ENCODE data around the gene EME1.
A peak's percentile ranks its signal among the peaks of the same experiment; 100 is the strongest.

Gene EME1

DNA sequence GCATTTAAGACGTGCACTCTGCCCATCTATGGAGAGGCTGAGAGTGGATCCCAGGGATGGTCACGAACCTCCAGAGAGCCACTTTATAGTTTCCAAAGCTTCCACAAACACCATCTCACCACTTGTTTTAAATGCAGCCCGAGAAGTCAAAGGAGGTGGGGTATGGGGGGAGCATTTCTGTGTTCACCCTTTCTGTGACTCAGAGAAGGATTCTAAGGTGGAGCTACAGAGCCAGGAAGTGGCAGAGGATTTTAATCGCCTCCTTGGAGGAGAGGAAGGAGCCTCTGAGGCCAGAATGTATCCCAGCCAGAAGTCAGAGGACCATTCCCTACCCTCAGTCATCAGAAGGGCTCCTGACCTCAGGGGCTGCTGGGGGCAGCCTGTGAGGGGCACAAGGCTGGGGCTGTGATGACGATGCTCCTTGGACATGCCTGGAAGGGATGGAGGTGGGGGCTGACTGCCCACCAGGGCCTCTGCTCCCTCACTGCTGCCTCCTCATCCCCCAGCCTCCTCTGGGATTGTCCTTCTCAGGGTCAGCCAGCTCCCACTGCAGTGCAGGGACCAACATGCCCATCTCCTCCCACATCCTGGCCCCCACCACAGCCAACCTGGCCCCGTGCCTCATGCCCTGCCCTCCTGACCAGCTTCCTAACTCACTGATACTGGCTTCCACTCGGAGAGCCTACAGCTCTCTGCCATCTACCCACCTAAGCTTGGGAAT lies 24.3 kb upstream of the EME1 start:
- DNase-seq, result no peak

DNA sequence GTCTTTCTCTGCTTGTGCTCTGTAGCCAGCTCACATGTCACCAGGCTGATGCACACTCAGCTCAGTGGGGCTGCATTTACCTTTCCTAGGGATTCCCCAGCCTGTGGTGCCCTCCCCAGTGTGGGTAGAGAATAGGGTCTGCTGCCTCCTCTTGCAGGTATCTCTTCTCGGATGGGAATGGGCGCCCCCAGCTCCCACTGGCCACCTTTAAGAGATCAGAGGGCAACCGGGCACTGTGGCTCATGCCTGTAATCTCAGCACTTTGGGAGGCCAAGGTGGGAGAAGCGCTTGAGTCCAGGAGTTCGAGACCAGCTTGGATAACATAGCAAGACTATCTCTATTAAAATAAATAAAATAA lies 23.8 kb upstream of the EME1 start:
- no peak for DNase-seq

DNA sequence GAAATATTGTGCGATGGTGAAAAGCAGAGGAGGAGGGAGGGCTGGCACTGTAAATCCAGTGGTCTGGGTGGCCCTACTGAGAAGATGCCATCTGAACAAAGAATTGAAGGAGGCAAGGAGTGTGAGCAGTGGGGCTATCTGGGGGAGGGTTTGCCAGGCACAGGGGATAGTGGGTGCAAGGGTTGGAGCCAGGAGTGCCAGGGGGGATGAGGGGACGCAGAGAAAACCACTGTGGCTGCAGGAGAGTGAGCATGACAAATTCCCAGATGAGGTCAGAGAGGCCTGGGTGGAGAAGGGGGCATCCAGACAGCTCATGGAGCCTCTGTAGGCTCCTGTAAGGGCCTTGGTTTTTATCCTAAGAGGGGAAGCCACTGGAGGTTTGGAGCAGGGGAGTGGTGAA lies 22.3 kb upstream of the EME1 start:
- DNase-seq, result no peak

DNA sequence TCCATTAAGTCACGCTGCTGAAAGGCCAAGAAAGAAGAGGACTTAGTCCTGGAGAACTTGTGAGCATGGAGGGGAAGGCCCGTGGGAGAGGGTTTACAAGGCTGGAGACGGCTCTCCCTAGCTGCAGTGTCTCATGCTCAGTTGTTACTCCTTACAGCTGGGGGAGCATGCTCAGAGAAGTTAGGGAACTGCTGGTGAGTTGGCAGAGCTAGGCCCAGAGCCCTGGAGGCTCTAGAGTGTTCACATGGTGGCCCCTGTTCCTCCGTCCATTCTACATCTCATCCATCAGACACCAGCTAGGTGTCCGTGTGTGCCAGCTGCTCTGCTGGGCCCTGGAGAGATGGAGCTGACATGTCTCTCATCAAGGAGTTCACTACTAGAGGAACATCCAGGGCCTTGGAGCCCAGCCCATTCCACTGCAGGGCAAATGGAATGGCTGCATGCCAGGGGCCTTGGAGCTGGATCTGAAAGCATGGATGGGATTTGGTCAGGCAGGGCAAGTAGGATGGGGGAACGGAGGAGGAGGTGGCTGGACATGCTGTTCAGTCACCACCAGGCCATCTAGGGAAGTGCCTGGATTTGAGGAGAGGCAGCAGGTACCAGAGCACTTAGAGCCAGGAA lies 20.8 kb upstream of the EME1 start:
- no peak for DNase-seq

DNA sequence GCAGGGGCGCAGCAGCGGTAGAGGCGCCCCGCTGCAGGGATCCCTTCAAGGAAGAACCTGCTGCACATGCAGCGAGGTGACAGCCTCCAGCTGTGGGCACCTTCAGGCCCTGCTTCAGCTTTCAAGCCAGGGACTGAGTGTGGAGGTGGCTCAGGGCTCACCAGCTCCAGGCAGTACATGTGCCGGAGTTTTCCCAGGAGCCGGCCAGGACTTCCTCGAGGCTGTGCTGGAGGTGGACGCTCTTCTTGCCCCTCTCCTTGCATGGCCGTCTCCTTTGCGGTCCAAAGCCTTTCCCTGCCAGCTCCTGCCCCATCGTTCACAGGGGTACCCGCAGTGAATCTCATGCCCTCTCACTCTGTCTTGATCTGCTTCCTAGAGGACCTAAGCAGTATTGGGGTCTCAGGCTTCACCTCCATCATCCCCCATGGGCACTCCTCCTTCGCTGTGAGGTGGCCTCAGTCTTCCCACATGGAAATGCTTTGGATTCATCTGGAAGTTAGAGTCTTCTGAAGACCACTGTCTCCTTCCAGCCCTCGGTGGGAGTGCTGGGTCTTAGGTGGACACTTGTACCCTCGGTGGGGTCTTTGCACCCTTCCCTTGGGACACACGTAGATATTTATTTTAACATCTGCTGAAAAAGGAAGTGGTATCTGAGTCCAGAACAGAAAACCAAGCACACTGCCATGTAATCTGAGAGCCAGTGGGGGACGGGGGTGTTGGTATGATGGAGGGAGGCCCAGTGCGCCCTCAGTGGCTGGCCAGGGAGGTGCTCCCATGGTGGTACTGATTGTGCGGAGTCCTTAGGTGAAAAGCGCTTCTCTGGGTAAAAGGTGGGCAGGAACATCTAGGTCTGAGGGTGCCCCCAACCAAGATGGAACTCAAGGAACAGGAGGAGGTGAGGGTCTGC lies 20.1 kb upstream of the EME1 start:
- DNase-seq, result no peak

DNA sequence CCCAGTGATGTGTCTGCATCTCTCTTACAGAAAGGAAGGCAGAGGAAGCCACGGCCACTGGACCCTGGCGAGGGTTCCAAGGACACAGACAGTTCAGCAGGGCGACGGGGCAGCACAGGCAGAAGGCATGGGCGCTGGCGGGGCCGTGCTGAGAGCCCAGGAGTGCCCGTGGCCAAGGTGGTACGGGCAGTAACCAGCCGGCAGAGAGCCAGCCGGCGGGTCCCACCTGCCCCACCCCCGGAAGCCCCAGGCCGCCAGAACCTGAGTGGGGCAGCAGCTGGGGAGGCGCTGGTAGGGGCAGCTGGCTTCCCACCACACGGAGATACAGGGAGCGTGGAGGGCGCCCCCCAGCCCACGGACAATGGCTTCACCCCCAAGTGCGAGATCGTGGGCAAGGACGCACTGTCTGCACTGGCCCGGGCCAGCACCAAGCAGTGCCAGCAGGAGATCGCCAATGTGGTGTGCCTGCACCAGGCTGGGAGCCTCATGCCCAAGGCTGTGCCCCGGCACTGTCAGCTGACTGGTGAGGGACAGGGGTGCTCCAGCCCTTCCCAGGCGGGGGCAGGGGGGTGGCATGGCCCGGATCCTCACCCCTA lies 19.3 kb upstream of the EME1 start:
- no peak for DNase-seq

DNA sequence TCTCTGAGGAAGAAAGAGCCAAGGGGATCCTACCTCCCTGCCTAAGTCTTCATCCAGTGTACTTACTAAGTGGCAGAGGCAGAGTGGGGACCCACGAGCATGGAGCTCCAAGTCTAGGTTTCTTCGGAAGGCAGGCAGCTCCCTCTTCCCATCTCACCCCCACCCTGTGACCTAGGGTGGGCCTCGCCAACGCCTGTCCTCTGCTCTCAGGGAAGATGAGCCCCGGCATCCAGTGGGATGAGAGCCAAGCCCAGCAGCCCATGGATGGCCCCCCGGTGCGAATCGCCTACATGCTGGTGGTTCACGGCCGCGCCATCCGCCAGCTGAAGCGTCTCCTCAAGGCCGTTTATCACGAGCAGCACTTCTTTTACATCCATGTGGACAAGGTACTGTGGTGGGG lies 18.8 kb upstream of the EME1 start:
- no peak for DNase-seq

DNA sequence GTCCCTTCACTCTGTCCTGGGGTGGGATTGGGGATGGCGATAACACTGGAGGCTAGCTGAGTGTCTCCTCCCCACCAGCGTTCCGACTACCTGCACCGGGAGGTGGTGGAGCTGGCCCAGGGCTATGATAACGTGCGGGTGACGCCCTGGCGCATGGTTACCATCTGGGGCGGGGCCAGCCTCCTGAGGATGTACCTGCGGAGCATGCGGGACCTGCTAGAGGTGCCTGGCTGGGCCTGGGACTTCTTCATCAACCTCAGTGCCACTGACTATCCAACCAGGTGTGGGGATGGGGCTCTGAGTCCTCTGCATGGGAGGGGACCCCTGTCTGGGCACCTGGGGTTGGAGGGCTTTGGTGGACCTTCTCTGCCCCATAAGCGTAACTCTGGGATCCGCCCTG lies 18.3 kb upstream of the EME1 start:
- no peak for DNase-seq

DNA sequence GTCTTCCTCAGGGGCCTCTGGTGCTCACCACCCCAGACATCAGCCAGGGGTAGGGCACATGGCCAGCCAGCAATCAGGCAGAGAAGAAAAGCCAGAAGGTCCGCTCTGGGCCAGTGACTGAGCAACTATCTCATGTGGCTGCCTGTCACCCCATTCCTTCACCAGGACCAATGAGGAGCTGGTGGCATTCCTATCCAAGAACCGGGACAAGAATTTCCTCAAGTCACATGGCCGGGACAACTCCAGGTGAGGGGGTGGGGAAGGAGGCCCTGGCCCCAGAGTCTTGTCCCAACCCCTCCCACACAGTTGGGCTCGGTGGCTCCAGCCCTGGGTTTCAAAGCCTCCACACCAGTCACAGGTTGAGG lies 17.7 kb upstream of the EME1 start:
- no peak for DNase-seq

DNA sequence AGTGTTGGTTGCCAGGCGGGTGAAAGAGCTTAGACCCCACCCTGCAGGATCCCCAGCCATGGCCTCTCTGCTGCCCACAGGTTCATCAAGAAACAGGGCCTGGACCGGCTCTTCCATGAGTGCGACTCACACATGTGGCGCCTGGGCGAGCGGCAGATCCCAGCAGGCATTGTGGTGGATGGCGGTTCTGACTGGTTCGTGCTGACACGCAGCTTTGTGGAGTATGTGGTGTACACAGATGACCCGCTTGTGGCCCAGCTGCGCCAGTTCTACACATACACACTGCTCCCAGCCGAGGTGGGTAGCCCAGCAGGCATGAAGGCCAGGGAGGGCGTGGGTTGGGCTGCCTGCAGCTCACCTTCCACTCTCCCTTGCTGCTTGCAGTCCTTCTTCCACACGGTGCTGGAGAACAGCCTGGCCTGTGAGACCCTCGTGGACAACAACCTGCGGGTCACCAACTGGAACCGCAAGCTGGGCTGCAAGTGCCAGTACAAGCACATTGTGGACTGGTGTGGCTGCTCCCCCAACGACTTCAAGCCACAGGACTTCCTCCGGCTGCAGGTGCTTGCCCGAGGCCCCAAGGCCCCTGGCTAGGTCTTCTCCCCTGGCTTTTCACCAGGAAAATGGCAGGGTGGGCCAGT lies 17.2 kb upstream of the EME1 start:
- DNase-seq, result no peak

DNA sequence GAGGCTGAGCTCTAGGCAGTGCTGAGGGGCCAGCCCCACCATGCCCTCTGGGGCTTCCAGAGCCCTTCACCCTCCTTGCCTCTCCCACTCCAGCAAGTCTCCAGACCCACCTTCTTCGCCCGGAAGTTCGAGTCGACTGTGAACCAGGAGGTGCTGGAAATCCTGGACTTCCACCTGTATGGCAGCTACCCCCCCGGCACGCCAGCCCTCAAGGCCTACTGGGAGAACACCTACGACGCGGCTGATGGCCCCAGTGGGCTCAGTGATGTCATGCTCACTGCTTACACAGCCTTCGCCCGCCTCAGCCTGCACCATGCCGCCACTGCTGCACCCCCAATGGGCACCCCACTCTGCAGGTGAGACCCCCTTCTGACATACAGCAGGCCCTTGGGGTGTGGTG lies 16.6 kb upstream of the EME1 start:
- DNase-seq, result no peak

DNA sequence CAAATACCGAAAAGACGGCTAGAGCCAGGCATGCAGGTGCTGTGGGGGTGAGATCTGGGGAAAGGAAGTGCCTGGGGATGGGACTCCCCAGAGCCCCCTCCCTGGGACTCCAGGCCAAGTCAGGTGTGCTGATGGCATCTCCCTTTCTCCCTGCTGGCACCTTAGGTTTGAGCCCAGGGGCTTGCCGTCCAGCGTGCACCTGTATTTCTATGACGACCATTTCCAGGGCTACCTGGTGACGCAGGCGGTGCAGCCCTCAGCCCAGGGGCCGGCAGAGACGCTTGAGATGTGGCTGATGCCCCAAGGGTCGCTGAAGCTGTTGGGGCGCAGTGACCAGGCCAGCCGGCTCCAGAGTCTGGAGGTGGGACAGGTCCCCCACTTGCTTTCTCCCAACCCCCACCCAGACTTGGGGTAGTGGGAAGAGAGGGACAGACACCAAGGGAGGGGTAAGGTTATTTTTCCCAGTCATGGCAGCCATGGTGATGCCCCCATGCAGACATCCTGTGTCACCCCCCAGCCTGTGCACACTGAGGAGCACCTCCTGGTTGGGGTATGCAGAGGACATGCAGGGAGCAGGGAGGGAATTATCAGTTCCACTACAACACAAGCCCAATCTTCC lies 16.0 kb upstream of the EME1 start:
- DNase-seq, result no peak

DNA sequence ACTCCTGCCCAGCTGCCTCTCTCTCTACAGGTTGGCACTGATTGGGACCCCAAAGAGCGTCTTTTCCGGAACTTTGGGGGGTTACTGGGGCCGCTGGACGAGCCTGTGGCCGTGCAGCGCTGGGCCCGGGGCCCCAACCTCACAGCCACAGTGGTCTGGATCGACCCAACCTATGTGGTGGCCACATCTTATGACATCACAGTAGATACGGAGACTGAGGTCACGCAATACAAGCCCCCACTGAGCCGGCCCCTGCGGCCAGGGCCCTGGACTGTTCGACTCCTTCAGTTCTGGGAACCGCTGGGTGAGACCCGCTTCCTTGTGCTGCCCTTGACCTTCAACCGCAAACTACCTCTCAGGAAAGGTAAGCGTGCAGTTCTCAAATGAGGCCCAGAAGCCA lies 14.9 kb upstream of the EME1 start:
- DNase-seq, result no peak

DNA sequence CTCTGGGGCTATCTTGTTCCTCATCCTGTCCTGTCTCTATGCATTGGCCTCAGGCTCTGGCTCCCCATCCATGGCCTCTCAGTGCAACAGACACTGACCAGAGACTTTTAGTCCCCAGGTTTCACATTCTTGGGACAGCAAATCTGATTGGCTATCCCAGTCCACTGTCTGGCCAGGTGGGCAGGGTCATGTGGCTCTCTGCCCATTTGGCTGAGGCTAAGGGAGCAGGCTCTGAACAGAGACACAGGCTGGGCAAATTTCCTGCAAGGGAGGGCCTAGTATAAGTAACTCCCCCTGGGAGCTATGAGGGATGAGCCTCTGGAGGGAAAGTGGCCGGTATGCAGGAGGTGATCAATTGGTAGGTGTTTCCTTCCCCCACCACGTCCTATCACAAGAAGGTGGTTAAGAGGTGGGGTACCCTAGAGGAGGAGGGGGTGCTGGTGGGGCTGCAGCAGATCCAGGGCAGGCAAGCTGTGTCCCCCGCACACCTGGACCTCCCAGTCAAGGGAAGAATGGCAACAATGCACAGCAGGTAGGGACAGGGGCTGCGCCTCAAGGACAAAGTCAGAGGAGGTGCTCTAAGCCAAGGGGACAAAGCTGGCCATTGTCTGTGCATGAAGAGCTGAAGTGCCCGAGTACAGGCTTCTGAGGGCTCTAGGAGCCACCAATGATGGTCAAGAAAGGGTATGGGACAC lies 13.9 kb upstream of the EME1 start:
- DNase-seq, result no peak

DNA sequence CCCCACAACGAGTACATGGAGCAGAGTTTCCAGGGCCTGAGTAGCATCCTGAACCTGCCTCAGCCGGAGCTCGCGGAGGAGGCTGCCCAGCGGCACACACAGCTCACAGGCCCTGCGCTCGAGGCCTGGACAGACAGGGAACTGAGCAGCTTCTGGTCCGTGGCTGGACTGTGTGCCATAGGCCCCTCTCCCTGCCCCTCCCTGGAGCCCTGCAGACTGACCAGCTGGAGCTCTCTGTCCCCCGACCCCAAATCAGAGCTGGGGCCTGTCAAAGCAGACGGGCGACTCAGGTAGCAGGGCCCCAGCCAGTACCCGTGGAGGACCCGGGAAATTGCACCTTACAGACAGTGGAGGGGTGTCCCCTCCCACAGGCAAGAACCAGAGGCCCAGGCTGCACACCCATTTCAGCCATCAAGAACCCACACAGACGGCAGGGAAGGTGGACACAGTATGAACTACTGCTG lies 13.0 kb upstream of the EME1 start:
- DNase-seq, result no peak

DNA sequence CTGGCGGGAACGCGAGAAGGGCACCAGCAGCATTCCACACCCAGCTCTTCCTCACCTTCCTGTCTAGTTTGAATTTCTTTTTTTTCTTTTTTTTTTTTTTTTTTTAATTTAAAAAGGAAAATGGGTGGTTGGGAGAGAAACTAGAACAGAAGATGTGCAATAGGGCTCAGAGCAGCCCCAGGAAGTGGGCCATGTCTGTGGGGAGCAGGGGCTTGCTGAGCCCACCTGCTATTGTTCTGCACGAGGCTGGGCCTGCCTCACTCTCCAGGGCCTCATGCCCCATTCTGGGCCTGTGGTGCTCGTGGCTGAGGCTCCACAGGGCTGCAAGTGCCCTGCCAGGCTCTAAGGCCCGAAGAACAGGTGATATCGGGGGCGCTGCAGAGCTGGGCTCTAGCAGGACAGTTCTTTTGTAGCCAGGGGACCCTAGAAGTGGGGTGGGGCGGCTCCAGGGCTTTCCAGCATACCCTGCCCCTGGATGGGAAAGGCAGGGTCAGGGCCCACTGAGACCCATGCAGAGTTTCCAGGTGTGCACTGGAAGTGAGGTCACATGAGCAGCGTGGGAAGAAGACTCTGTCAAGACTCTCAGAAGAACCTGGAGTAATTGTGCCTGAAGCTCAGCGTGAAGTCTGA lies 12.4 kb upstream of the EME1 start:
- DNase-seq, result no peak

DNA sequence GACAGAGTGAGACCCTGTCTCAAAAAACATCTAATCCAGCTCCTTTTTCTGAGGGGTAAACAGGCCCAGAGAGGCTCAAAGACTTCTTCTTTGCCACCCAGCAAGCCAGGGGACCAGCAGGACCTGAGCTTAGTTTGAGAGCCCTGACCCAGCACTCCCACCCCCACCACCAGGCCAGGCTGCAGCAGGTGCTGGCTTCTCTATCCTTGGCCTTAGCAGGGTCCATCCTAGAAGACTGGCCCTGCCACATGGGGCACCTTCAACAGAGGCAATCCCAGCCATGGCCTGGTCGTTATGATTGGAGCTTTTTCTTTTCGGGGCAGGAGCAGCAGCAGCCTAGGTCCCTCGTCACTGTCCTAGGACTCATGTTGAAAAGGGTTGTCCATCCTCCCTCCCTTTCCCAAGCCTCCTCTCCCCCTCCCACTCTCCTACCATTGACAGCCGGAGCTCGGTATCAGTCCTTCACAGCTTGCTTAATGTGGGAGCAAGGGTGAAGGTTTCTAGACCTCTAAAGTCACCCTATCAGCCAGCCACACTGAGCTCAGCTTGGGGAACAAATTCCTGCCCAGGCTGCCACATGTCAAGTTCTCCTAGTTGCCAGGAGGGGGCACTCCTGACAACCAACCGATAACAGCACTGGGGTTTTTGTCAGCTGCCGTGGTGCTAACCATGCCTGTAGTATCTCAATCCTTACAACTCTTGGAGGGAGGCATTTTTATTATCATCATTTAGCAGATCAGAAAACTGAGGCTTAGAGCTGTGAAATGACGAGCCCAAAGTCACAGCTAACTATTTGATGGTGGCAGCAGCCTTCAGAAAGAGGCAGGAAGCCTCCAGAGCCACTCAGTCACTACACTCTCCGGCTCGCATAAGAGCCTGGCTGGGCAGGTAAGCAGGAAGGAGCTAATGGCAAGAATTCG lies 11.2 kb upstream of the EME1 start:
- DNase-seq, result peak; percentile 41

DNA sequence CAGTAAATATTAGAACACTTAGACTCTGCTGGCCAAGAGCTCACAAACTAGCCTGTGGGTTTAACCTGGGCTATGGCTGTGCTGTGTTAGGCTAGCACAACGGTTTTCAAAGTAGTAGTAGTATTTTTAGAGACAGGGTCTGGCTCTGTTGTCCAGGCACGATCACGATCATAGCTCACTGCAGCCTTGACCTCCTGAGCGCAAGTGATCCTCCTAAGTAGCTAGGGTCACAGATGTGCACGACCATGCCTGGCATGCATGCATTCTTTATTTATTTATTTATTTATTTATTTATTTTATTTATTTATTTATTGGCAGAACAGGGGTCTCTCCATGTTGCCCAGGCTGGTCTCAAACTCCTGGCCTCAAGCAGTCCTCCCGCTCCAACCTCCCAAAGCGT lies 10.4 kb upstream of the EME1 start:
- no peak for DNase-seq

DNA sequence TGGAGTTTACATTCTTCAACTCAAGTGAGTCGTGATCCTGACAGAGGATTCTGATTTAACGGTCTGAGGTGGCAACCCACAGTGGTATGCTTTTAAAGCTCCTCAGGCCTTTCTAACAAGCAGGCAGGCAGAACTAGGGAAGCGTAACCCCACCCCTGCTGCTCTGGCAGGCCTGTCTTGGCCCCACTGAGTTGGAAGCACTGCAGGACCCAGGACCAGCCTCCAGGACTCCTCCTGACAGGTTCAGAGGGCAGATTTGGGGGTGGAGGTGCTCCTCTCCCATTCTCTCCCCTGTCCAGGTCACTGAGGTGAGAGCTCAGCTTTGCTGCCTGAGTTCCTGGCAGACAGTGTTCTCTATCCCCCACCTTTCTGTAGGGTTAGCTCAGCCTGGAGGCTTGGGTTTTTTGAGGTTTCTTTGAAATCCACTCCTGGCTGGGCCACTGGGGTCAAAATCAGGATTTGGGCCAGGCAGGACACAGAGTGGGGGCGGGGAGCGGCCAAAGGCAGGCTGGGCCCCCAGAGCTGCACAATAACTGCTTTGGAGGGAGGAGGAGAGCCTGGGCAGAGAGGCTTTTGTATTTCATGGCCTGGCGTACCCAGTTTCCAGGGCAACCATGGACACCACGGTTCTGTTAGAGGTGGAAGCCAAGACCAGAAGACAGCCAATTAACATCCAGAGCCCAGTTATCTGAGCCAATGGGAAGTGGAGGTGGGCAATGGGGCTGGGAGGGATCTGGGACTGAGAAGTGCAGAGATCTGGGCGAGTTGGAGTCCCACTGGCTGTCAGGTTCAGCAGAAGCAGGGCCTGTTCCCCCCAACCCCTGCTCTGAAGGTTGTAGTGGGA lies 9.6 kb upstream of the EME1 start:
- DNase-seq, result no peak

Measured in effector CD4-positive, alpha-beta T cell (primary cell).